HEK293T (cell line): ENCODE measurements around the gene SPATA31C2.

ENCODE experiments used
- ARNT ChIP-seq: fragments of 450-650 bp; IDR thresholded peaks from 2 replicates; pipeline ENCODE4 v1.6.1; 2017; ENCODE audit warnings: mild to moderate bottlenecking
- BHLHE40 ChIP-seq: fragments of 450-650 bp; IDR thresholded peaks from 2 replicates; pipeline ENCODE4 v1.6.1; 2016; ENCODE audit warnings: mild to moderate bottlenecking, moderate library complexity, borderline replicate concordance
- CTBP1 ChIP-seq: fragments of 450-650 bp; IDR thresholded peaks from 2 replicates; pipeline ENCODE4 v1.6.1; 2016; ENCODE audit warnings: borderline replicate concordance
- ELF4 ChIP-seq: fragments of 450-650 bp; IDR thresholded peaks from 2 replicates; pipeline ENCODE4 v1.6.1; 2017; ENCODE audit warnings: antibody characterized with exemption
- FOXA1 ChIP-seq: fragments of 450-650 bp; IDR thresholded peaks from 2 replicates; pipeline ENCODE4 v1.6.1; 2016; ENCODE audit warnings: mild to moderate bottlenecking
- FOXM1 ChIP-seq: fragments of 450-650 bp; IDR thresholded peaks from 2 replicates; pipeline ENCODE4 v1.6.1; 2017; ENCODE audit warnings: mild to moderate bottlenecking, borderline replicate concordance
- LEF1 ChIP-seq: fragments of 450-650 bp; IDR thresholded peaks from 2 replicates; pipeline ENCODE4 v1.6.1; 2017; ENCODE audit warnings: mild to moderate bottlenecking, borderline replicate concordance
- TARDBP ChIP-seq: fragments of 450-650 bp; IDR thresholded peaks from 2 replicates; pipeline ENCODE4 v1.6.1; 2016
- ZNF384 ChIP-seq: fragments of 450-650 bp; IDR thresholded peaks from 2 replicates; pipeline ENCODE4 v1.6.1; 2016
- TF ChIP-seq, protein P1 (sequence below): fragments of 450-650 bp; IDR thresholded peaks from 2 replicates; pipeline ENCODE4 v1.6.1; 2016

GRCh38 chr9:88143179-88143578 is 4.9 kb upstream of the SPATA31C2 start:
- TF ChIP-seq BHLHE40: no peak
- no peak for TF ChIP-seq ARNT
- no peak for TF ChIP-seq ZNF384
- TF ChIP-seq LEF1: no peak
- TF ChIP-seq FOXA1: no peak
- no peak for TF ChIP-seq FOXM1
- no peak for TF ChIP-seq CTBP1
- TF ChIP-seq, protein P1, sequence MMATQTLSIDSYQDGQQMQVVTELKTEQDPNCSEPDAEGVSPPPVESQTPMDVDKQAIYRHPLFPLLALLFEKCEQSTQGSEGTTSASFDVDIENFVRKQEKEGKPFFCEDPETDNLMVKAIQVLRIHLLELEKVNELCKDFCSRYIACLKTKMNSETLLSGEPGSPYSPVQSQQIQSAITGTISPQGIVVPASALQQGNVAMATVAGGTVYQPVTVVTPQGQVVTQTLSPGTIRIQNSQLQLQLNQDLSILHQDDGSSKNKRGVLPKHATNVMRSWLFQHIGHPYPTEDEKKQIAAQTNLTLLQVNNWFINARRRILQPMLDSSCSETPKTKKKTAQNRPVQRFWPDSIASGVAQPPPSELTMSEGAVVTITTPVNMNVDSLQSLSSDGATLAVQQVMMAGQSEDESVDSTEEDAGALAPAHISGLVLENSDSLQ: no peak
- TF ChIP-seq TARDBP: no peak
- TF ChIP-seq ELF4: no peak
